WTC11 (cell line): ENCODE data around the gene CENPT. TPM values are rescaled to one million over a fixed set of nuclear protein-coding genes. Genes with fewer than 3 reads are reported as not detected.
A peak's percentile ranks its signal among the peaks of the same experiment; 100 is the strongest.

ENCODE experiments used
- ATAC-seq: fragments of 200-7000 bp; cut with Tn5 transposase; 2 replicates; pipeline ENCODE4 v1.10.0; 2021; ENCODE audit warnings: mild to moderate bottlenecking, moderate library complexity
- CTCF ChIA-PET: fragments of 300-600 bp; sonication (Branson Sonifier 250); formaldehyde crosslinking; loops from one replicate; lab custom pipeline; 2021; ENCODE audit warnings: antibody characterized with exemption; lab: Charles Lee
- POLR2A ChIA-PET: fragments of 350-600 bp; sonication (Branson Sonifier 250); formaldehyde crosslinking; loops from one replicate; lab custom pipeline; 2021; ENCODE audit warnings: antibody characterized with exemption; lab: Charles Lee
- DNase-seq: peaks from one replicate; pipeline ENCODE4 v3.0.0; 2021; ENCODE audit warnings: low spot score
- H3K27ac Mint-ChIP-seq: 2 replicates; pipeline ENCODE4 v1.8.0; 2021; ENCODE audit warnings: mixed read lengths
- H3K27me3 Mint-ChIP-seq: 2 replicates; pipeline ENCODE4 v1.8.0; 2021; ENCODE audit warnings: low read depth, mild to moderate bottlenecking, moderate library complexity, mixed read lengths
- H3K36me3 Mint-ChIP-seq: 2 replicates; pipeline ENCODE4 v1.8.0; 2021; ENCODE audit warnings: mixed read lengths
- H3K4me1 Mint-ChIP-seq: 2 replicates; pipeline ENCODE4 v1.8.0; 2022; ENCODE audit warnings: mixed read lengths
- H3K4me3 Mint-ChIP-seq: 2 replicates; pipeline ENCODE4 v1.8.0; 2021; ENCODE audit warnings: mild to moderate bottlenecking, moderate library complexity, mixed read lengths
- H3K9me3 Mint-ChIP-seq: 2 replicates; pipeline ENCODE4 v1.8.0; 2021; ENCODE audit warnings: mixed read lengths
- CBFB ChIP-seq: sonication (generic); formaldehyde crosslinking; IDR thresholded peaks from 2 replicates; pipeline ENCODE4 v1.8.1; 2022; ENCODE audit warnings: mild to moderate bottlenecking, low read depth, missing genetic modification reagents
- CREM ChIP-seq: sonication (generic); formaldehyde crosslinking; IDR thresholded peaks from 2 replicates; pipeline ENCODE4 v1.8.1; 2022; ENCODE audit warnings: mild to moderate bottlenecking, missing genetic modification reagents, moderate library complexity
- E2F4 ChIP-seq: sonication (generic); formaldehyde crosslinking; IDR thresholded peaks from 2 replicates; pipeline ENCODE4 v1.8.1; 2022; ENCODE audit warnings: low read depth, mild to moderate bottlenecking, moderate library complexity, missing genetic modification reagents, borderline replicate concordance
- ERG ChIP-seq: fragments of 250-450 bp; sonication (Bioruptor Pico); IDR thresholded peaks from 2 replicates; pipeline ENCODE4 v1.8.0; 2021; ENCODE audit warnings: mild to moderate bottlenecking
- FOXK1 ChIP-seq: sonication (generic); formaldehyde crosslinking; IDR thresholded peaks from 2 replicates; pipeline ENCODE4 v1.8.0; 2022; ENCODE audit warnings: mild to moderate bottlenecking, moderate library complexity, missing genetic modification reagents
- FOXP4 ChIP-seq: sonication (generic); formaldehyde crosslinking; IDR thresholded peaks from 2 replicates; pipeline ENCODE4 v1.8.0; 2022; ENCODE audit warnings: mild to moderate bottlenecking, missing genetic modification reagents
- IRF2 ChIP-seq: sonication (generic); formaldehyde crosslinking; IDR thresholded peaks from 2 replicates; pipeline ENCODE4 v1.8.0; 2022; ENCODE audit warnings: low read depth, missing genetic modification reagents, borderline replicate concordance
- RORB ChIP-seq: fragments of 250-450 bp; sonication (Bioruptor Pico); IDR thresholded peaks from 2 replicates; pipeline ENCODE4 v1.9.0; 2021; ENCODE audit warnings: mild to moderate bottlenecking
- ZNF138 ChIP-seq: sonication (generic); formaldehyde crosslinking; conservative IDR thresholded peaks from 2 replicates; pipeline ENCODE4 v1.8.1; 2022; ENCODE audit warnings: mild to moderate bottlenecking, moderate library complexity, missing genetic modification reagents
- total RNA-seq: library from RNA; stranded (reverse); gene quantifications from 3 replicates; pipeline ENCODE4 v1.2.3, GENCODE V29; 2021
- TF ChIP-seq, protein P1 (sequence below): fragments of 250-450 bp; sonication (Bioruptor Pico); IDR thresholded peaks from 2 replicates; pipeline ENCODE4 v1.9.0; 2021; ENCODE audit warnings: mild to moderate bottlenecking, borderline replicate concordance
- TF ChIP-seq, protein P2 (sequence below): sonication (generic); formaldehyde crosslinking; IDR thresholded peaks from 2 replicates; pipeline ENCODE4 v1.8.0; 2023; ENCODE audit warnings: missing genetic modification reagents
- TF ChIP-seq, protein P3 (sequence below): sonication (generic); formaldehyde crosslinking; IDR thresholded peaks from 2 replicates; pipeline ENCODE4 v1.8.1; 2023; ENCODE audit warnings: mild to moderate bottlenecking, missing genetic modification reagents, moderate library complexity
- TF ChIP-seq, protein P4 (sequence below): sonication (generic); formaldehyde crosslinking; IDR thresholded peaks from 2 replicates; pipeline ENCODE4 v1.8.1; 2023; ENCODE audit warnings: mild to moderate bottlenecking, moderate library complexity, missing genetic modification reagents

Gene CENPT
- total RNA-seq, 1 experiment from 2014 or later, result 58.3 TPM

DNA sequence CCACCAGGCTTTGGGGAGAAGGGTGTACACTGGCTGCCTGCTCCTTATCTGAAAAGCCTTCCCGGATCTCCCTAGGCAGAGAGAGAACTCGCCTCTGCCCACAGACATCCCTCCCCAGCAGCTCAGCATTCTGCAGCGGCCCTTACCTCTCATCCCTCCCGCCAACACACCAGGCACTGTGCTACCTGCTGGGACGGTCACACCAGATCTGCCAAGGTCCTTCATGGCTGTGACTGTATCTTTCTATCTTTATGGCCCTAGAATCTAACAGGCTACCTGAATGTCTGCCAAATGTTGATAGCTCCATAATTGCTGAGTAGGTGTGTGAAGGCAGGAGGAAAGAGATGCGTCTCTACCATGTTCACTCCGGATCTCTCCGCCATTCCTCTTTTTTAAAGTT lies 32.9 kb downstream of the CENPT start:
- DNase-seq (no peak), ATAC-seq (no peak)
- no peaks in the 10 kb centered on the region for H3K4me1 Mint-ChIP-seq
- no peak overlapping the region; the same call in 1 of the 2 replicates for H3K27ac Mint-ChIP-seq
- H3K27me3 Mint-ChIP-seq, result no peaks in the 10 kb centered on the region
- H3K4me3 Mint-ChIP-seq, result no peak overlapping the region
- H3K36me3 Mint-ChIP-seq, result no peaks in the 10 kb centered on the region
- POLR2A ChIA-PET, result no interaction called here
- TF ChIP-seq E2F4 (CRISPR knock-in tag) (no peak), CBFB (no peak), RORB (CRISPR knock-in tag) (no peak), FOXP4 (CRISPR knock-in tag) (no peak), IRF2 (CRISPR knock-in tag) (no peak), ERG (CRISPR knock-in tag) (no peak), FOXK1 (CRISPR knock-in tag) (no peak), CREM (CRISPR knock-in tag) (no peak)
- TF ChIP-seq, protein P1, sequence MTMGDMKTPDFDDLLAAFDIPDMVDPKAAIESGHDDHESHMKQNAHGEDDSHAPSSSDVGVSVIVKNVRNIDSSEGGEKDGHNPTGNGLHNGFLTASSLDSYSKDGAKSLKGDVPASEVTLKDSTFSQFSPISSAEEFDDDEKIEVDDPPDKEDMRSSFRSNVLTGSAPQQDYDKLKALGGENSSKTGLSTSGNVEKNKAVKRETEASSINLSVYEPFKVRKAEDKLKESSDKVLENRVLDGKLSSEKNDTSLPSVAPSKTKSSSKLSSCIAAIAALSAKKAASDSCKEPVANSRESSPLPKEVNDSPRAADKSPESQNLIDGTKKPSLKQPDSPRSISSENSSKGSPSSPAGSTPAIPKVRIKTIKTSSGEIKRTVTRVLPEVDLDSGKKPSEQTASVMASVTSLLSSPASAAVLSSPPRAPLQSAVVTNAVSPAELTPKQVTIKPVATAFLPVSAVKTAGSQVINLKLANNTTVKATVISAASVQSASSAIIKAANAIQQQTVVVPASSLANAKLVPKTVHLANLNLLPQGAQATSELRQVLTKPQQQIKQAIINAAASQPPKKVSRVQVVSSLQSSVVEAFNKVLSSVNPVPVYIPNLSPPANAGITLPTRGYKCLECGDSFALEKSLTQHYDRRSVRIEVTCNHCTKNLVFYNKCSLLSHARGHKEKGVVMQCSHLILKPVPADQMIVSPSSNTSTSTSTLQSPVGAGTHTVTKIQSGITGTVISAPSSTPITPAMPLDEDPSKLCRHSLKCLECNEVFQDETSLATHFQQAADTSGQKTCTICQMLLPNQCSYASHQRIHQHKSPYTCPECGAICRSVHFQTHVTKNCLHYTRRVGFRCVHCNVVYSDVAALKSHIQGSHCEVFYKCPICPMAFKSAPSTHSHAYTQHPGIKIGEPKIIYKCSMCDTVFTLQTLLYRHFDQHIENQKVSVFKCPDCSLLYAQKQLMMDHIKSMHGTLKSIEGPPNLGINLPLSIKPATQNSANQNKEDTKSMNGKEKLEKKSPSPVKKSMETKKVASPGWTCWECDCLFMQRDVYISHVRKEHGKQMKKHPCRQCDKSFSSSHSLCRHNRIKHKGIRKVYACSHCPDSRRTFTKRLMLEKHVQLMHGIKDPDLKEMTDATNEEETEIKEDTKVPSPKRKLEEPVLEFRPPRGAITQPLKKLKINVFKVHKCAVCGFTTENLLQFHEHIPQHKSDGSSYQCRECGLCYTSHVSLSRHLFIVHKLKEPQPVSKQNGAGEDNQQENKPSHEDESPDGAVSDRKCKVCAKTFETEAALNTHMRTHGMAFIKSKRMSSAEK, result no peak
- TF ChIP-seq, protein P2, sequence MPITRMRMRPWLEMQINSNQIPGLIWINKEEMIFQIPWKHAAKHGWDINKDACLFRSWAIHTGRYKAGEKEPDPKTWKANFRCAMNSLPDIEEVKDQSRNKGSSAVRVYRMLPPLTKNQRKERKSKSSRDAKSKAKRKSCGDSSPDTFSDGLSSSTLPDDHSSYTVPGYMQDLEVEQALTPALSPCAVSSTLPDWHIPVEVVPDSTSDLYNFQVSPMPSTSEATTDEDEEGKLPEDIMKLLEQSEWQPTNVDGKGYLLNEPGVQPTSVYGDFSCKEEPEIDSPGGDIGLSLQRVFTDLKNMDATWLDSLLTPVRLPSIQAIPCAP (CRISPR knock-in tag), result no peak
- TF ChIP-seq, protein P3, sequence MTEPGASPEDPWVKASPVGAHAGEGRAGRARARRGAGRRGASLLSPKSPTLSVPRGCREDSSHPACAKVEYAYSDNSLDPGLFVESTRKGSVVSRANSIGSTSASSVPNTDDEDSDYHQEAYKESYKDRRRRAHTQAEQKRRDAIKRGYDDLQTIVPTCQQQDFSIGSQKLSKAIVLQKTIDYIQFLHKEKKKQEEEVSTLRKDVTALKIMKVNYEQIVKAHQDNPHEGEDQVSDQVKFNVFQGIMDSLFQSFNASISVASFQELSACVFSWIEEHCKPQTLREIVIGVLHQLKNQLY (CRISPR knock-in tag), result no peak
- TF ChIP-seq, protein P4, sequence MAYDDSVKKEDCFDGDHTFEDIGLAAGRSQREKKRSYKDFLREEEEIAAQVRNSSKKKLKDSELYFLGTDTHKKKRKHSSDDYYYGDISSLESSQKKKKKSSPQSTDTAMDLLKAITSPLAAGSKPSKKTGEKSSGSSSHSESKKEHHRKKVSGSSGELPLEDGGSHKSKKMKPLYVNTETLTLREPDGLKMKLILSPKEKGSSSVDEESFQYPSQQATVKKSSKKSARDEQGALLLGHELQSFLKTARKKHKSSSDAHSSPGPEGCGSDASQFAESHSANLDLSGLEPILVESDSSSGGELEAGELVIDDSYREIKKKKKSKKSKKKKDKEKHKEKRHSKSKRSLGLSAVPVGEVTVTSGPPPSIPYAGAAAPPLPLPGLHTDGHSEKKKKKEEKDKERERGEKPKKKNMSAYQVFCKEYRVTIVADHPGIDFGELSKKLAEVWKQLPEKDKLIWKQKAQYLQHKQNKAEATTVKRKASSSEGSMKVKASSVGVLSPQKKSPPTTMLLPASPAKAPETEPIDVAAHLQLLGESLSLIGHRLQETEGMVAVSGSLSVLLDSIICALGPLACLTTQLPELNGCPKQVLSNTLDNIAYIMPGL, result no peak
- H3K9me3 Mint-ChIP-seq, result no peaks in the 10 kb centered on the region
- CTCF ChIA-PET, result interaction anchor here (1.1 to 3.4 kb wide), 4 partner anchors 7 to 142 kb away, joined by 4 to 126 read pairs (median 32); partner anchors contain the start of genes RANBP10 and TSNAXIP1

- no peaks in the 10 kb centered on the region for H3K27me3 Mint-ChIP-seq
- no peak for DNase-seq
- H3K4me1 Mint-ChIP-seq, result no peaks in the 10 kb centered on the region
- no peaks in the 10 kb centered on the region for H3K9me3 Mint-ChIP-seq
- no peaks in the 10 kb centered on the region for H3K36me3 Mint-ChIP-seq
- POLR2A ChIA-PET, result interaction anchor here (0.6 kb wide), 1 partner anchor 16 kb away, joined by 3 read pairs; no protein-coding TSS in a partner anchor
- no peak overlapping the region for H3K4me3 Mint-ChIP-seq
- CTCF ChIA-PET, result no interaction called here
- TF ChIP-seq ZNF138, result no peak
- peak overlapping the region; percentile 58; the same call in 1 of the 2 replicates for H3K27ac Mint-ChIP-seq
- no peak for ATAC-seq
These were observed 35.6 kb downstream of the CENPT start for GRCh38 chr16:67811899-67812298.
